ENCODE data around the gene TPK1.
A peak's percentile ranks its signal among the peaks of the same experiment; 100 is the strongest.

TPK1 gene

DNA sequence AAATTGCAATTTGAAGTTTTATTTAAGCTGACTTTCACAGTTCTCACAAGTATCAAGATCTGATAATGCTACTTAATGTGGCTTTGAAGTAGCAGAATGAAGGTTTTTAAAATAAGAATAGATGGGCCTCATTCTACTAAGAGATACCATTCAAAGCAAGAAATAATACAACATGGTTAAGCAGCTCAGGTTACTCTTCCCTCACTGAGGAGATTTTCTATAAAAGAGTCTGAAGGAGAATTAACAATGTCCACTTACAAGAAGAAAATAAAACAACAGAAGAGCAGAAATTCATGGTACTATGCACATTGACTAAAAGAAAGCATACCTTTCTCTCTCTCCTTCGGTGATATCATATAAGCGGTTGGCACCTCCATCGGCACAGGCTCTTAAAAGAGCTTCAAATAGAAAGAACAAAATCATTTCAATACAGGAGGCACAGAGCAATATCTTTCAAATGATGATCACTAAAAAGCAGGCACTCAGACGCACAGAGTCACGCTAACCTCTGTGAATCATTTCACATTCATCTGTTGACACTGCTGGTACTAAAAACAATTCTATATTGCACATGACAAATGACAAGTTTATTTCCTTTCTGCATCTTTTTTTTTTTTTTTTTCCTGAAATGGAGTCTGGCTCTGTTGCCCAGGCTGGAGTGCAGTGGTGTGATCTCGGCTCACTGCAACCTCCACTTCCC is 153.1 kb downstream of the TPK1 start:
- Histone ChIP-seq H3K9me3 (ENCODE audit: severe bottlenecking) (no peaks in the 10 kb centered on the region), H3K4me3 (ENCODE audit: low read depth, low read length) (no peak overlapping the region), H3K27ac (no peak overlapping the region), H3K36me3 (no peaks in the 10 kb centered on the region), H3K27me3 (ENCODE audit: insufficient read depth, low read depth, severe bottlenecking) (no peaks in the 10 kb centered on the region)
- TF ChIP-seq, protein P1, sequence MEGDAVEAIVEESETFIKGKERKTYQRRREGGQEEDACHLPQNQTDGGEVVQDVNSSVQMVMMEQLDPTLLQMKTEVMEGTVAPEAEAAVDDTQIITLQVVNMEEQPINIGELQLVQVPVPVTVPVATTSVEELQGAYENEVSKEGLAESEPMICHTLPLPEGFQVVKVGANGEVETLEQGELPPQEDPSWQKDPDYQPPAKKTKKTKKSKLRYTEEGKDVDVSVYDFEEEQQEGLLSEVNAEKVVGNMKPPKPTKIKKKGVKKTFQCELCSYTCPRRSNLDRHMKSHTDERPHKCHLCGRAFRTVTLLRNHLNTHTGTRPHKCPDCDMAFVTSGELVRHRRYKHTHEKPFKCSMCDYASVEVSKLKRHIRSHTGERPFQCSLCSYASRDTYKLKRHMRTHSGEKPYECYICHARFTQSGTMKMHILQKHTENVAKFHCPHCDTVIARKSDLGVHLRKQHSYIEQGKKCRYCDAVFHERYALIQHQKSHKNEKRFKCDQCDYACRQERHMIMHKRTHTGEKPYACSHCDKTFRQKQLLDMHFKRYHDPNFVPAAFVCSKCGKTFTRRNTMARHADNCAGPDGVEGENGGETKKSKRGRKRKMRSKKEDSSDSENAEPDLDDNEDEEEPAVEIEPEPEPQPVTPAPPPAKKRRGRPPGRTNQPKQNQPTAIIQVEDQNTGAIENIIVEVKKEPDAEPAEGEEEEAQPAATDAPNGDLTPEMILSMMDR (IDR thresholded peaks at IDR 0.05; ENCODE audit: low read depth, low read length), result no peak
- no peak for DNase-seq

DNA sequence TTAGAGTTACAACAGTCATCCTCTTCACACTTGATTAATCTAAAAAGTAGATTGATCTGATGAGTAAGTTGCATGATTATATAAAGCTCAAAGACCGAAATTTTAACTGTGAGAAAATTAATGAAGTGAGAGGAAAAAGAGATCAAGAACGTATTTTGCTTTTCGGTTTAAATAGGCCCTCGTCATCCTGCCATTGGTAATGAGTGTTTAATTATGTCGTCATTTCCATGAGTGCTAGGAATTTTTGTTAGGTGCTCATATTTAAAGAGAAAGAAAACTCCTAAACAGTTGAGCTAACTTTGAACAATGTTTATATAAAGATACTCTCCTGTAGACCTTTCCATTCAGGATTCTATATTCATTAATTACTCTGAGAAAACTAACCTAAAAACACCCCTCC is 159.4 kb downstream of the TPK1 start:
- TF ChIP-seq, protein P1 (IDR thresholded peaks at IDR 0.05; ENCODE audit: low read depth, low read length), result no peak
- H3K9me3 ChIP-seq (ENCODE audit: severe bottlenecking), result no peaks in the 10 kb centered on the region
- H3K4me3 ChIP-seq (ENCODE audit: low read depth, low read length), result no peak overlapping the region
- no peaks in the 10 kb centered on the region for H3K27me3 ChIP-seq (ENCODE audit: insufficient read depth, low read depth, severe bottlenecking)
- no peak for DNase-seq
- H3K36me3 ChIP-seq, result no peaks in the 10 kb centered on the region
- no peak overlapping the region for H3K27ac ChIP-seq

DNA sequence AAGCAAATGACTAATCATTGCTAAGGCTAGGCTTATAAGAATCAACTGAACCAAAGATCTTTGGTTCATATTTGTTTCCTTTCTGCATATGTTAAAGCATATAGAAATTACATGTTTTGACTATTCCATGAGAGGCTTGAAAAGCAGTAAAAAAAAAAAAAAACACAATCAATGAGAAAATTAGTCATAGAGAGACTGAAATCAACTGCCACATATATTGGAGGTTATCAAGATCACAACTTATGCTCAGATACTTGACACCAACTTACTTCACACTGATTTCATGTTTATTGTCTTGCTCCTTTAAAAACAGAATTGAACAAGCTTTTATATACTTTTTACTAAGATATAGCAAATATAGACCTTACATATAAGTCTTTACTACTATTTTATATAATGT is 161.3 kb downstream of the TPK1 start:
- TF ChIP-seq, protein P1 (IDR thresholded peaks at IDR 0.05; ENCODE audit: low read depth, low read length), result no peak
- Histone ChIP-seq H3K27me3 (ENCODE audit: insufficient read depth, low read depth, severe bottlenecking) (no peaks in the 10 kb centered on the region), H3K9me3 (ENCODE audit: severe bottlenecking) (no peaks in the 10 kb centered on the region), H3K36me3 (no peaks in the 10 kb centered on the region), H3K27ac (no peak overlapping the region), H3K4me3 (ENCODE audit: low read depth, low read length) (no peak overlapping the region)
- no peak for DNase-seq

DNA sequence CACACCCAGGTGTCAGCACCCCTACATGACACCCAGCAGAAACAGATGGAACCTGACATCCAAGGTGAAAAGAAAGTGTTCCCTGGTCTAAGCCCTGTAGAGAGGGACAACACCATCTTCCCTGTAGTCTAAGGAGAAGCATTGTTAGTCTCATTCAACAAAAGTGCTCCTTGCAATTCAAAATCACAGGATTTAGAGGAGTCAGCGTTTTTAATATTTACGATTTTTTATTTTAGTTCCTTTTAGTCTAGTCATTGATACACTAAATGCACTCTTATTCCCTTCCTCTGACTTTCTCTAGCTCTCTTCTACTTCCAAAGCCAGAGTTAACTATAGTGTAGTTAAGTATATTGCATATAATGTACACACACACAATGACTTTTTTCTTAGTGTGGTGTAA is 163.0 kb downstream of the TPK1 start:
- Histone ChIP-seq H3K9me3 (ENCODE audit: severe bottlenecking) (no peaks in the 10 kb centered on the region), H3K27me3 (ENCODE audit: insufficient read depth, low read depth, severe bottlenecking) (no peaks in the 10 kb centered on the region), H3K27ac (no peak overlapping the region), H3K36me3 (no peaks in the 10 kb centered on the region), H3K4me3 (ENCODE audit: low read depth, low read length) (no peak overlapping the region)
- TF ChIP-seq, protein P1 (IDR thresholded peaks at IDR 0.05; ENCODE audit: low read depth, low read length), result no peak
- DNase-seq, result no peak

DNA sequence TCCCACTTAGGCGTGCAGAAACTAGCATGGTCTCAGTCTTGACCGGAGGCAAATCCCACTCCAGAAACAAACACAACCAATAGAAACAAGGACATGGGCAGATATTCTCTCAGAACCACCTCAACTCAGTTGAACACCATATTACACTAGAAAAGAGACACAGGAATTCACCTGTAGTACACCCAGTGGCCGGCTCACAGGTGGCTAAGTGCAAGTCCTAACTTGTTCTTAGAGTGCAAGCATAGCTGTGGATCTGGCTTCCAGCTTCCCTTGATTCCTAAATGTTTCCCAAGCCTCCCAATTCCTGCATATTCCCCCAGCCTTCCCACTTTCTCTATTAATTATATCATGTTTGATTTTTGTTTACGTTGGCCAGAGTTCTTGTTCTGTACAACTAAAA is 164.4 kb downstream of the TPK1 start:
- no peaks in the 10 kb centered on the region for H3K36me3 ChIP-seq
- no peak overlapping the region for H3K27ac ChIP-seq
- peak; percentile 21 for DNase-seq
- no peaks in the 10 kb centered on the region for H3K9me3 ChIP-seq (ENCODE audit: severe bottlenecking)
- TF ChIP-seq, protein P1 (IDR thresholded peaks at IDR 0.05; ENCODE audit: low read depth, low read length), result no peak
- no peaks in the 10 kb centered on the region for H3K27me3 ChIP-seq (ENCODE audit: insufficient read depth, low read depth, severe bottlenecking)
- H3K4me3 ChIP-seq (ENCODE audit: low read depth, low read length), result no peak overlapping the region

DNA sequence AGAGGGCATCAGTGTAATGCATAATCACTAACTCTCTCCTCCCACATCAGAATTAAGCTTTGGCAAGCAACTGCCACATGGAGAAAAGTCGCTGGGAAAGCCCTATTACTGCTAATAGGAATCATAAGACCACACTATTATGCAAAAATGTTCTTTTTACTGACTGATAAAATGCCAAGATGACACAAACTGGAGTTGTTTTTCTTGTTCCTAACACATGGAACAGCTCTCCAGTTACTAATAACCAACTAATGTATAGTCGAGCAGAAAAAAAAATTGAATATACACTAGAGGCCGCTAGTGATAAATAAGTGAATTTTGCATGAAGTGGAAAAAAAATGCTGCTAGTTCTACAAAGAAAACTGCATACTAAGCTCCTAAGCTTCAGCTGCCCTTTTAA is 165.6 kb downstream of the TPK1 start:
- TF ChIP-seq, protein P1 (IDR thresholded peaks at IDR 0.05; ENCODE audit: low read depth, low read length), result no peak
- DNase-seq, result no peak
- Histone ChIP-seq H3K4me3 (ENCODE audit: low read depth, low read length) (peak overlapping the region; percentile 10; the same call in 1 of the 2 replicates), H3K9me3 (ENCODE audit: severe bottlenecking) (no peaks in the 10 kb centered on the region), H3K36me3 (no peaks in the 10 kb centered on the region), H3K27ac (peak overlapping the region; percentile 6), H3K27me3 (ENCODE audit: insufficient read depth, low read depth, severe bottlenecking) (no peaks in the 10 kb centered on the region)

Data from WERI-Rb-1 (cell line).